GM12878 (cell line): Measurements from ENCODE around the gene SCAP. TPM values are rescaled to one million over a fixed set of nuclear protein-coding genes. Genes with fewer than 3 reads are reported as not detected.

Source experiments
- ATAC-seq: fragments of 200-7000 bp; cut with Tn5 transposase; 3 replicates; pipeline ENCODE4 v1.9.1; 2020; ENCODE audit warnings: mild to moderate bottlenecking, moderate library complexity
- BruUV-seq: library from RNA; stranded (reverse); fragments of 400-500 nt; replicated peaks from 2 replicates; lab custom pipeline; 2021; lab: Mats Ljungman, UMichigan
- CTCF ChIA-PET: fragments of 300-600 bp; sonication (Branson Sonifier 250); formaldehyde crosslinking; extraction: SDS; loops from one replicate; lab custom pipeline; 2021; ENCODE audit warnings: inconsistent platforms; lab: Yijun Ruan, JAX
- POLR2A ChIA-PET: fragments of 350-600 bp; formaldehyde crosslinking; extraction: SDS; loops from one replicate; lab custom pipeline; 2021; ENCODE audit warnings: inconsistent platforms; lab: Charles Lee
- RAD21 ChIA-PET: fragments of 300-600 bp; sonication (Branson Sonifier 250); formaldehyde crosslinking; loops from one replicate; lab custom pipeline; 2023; ENCODE audit warnings: antibody characterized with exemption; ENCODE audit not compliant: unreplicated experiment; lab: Charles Lee
- SMC1A ChIA-PET: fragments of 300-600 bp; sonication (Branson Sonifier 250); formaldehyde crosslinking; loops from one replicate; lab custom pipeline; 2023; ENCODE audit not compliant: unreplicated experiment, uncharacterized antibody; lab: Charles Lee
- DNase-seq: peaks from one replicate; pipeline ENCODE4 v3.0.0-alpha.2; 2011; ENCODE audit warnings: low read depth, low spot score
- FAIRE-seq: peaks from 3 replicates; lab custom pipeline; 2011; peaks lifted over from hg19 to GRCh38; lab: Jason Lieb, UNC
- H2AFZ ChIP-seq: 2 replicates; pipeline ENCODE4 v1.6.0; 2011; ENCODE audit warnings: low read depth, low read length, control low read depth; ENCODE audit not compliant: control insufficient read depth
- H3K27ac ChIP-seq: 2 replicates; pipeline ENCODE4 v1.5.1; 2011; ENCODE audit warnings: control low read depth; ENCODE audit not compliant: control insufficient read depth, insufficient read depth
- H3K27me3 ChIP-seq, 2 experiments: replicated peaks in 1 of 2; 2 replicates each; pipeline versions ENCODE4 v1.6.0 to v1.6.1; 2011; ENCODE audit warnings: low read length in 1 of 2; ENCODE audit not compliant: control insufficient read depth in 2 of 2, insufficient read depth in 2 of 2
- H3K36me3 ChIP-seq, 2 experiments: 2 replicates each; pipeline ENCODE4 v1.5.1; 2011; ENCODE audit warnings: low read length in 1 of 2; ENCODE audit not compliant: control insufficient read depth in 2 of 2, insufficient read depth in 2 of 2
- H3K4me1 ChIP-seq: 2 replicates; pipeline ENCODE4 v1.6.1; 2011; ENCODE audit warnings: mild to moderate bottlenecking, low read length, moderate library complexity, mixed read lengths; ENCODE audit not compliant: control insufficient read depth, insufficient read depth
- H3K4me2 ChIP-seq: 2 replicates; pipeline ENCODE4 v1.6.0; 2011; ENCODE audit warnings: control low read depth; ENCODE audit not compliant: control insufficient read depth, insufficient read depth
- H3K4me3 ChIP-seq: fragments of 200-600 bp; sonication (generic); 2 replicates; pipeline ENCODE4 v1.5.1; 2016
- H3K79me2 ChIP-seq: 2 replicates; pipeline ENCODE4 v1.6.0; 2011; ENCODE audit warnings: low read length; ENCODE audit not compliant: control insufficient read depth, insufficient read depth
- H3K9ac ChIP-seq: 2 replicates; pipeline ENCODE4 v1.8.0; 2011; ENCODE audit warnings: low read length, control low read depth, mixed read lengths; ENCODE audit not compliant: control insufficient read depth, insufficient read depth
- H3K9me3 ChIP-seq: replicated peaks from 3 replicates; pipeline ENCODE4 v1.5.1; 2011; ENCODE audit warnings: mild to moderate bottlenecking, low read length; ENCODE audit not compliant: control insufficient read depth, insufficient read depth
- H4K20me1 ChIP-seq: 2 replicates; pipeline ENCODE4 v1.6.0; 2011; ENCODE audit not compliant: control insufficient read depth, insufficient read depth
- EGR1 ChIP-seq, 2 experiments: IDR thresholded peaks; 1 replicate in 1 of 2; 2 replicates in 1 of 2; pipeline ENCODE4 v1.6.1; 2011 to 2012; ENCODE audit warnings: low read depth in 2 of 2, low read length in 2 of 2, borderline replicate concordance in 1 of 2, mild to moderate bottlenecking in 1 of 2, moderate library complexity in 1 of 2
- EP300 ChIP-seq, 2 experiments: fragments of 150-350 bp in 1 of 2; IDR thresholded peaks; 2 replicates each; pipeline ENCODE4 v1.6.1; 2011 to 2012; ENCODE audit warnings: low read depth in 2 of 2, low read length in 2 of 2, borderline replicate concordance in 1 of 2, improper control_type of control experiment in 1 of 2, inconsistent platforms in 1 of 2; ENCODE audit not compliant: control insufficient read depth in 1 of 2
- GABPA ChIP-seq: IDR thresholded peaks from 2 replicates; pipeline ENCODE4 v1.6.1; 2014; ENCODE audit warnings: antibody characterized with exemption, low read depth, mild to moderate bottlenecking, inconsistent platforms
- RCOR1 ChIP-seq: conservative IDR thresholded peaks from 2 replicates; pipeline ENCODE4 v1.6.1; 2012; ENCODE audit warnings: low read depth, low read length, improper control_type of control experiment
- RUNX3 ChIP-seq: IDR thresholded peaks from 2 replicates; pipeline ENCODE4 v1.6.1; 2012; ENCODE audit warnings: low read length, inconsistent platforms
- SREBF2 ChIP-seq: IDR thresholded peaks from 2 replicates; pipeline ENCODE4 v1.6.1; 2012; ENCODE audit warnings: mild to moderate bottlenecking, low read length
- TAF1 ChIP-seq: IDR thresholded peaks from 2 replicates; pipeline ENCODE4 v1.6.1; 2011; ENCODE audit warnings: mild to moderate bottlenecking, low read depth, low read length, borderline replicate concordance
- ZNF24 ChIP-seq: fragments of 450-650 bp; IDR thresholded peaks from 2 replicates; pipeline ENCODE4 v1.6.1; 2017; ENCODE audit warnings: antibody characterized with exemption, mild to moderate bottlenecking
- WGBS: methylation state at CpG from one replicate; pipeline ENCODE4 v1.1.6; 2016; ENCODE audit warnings: low lambda C conversion rate; ENCODE audit not compliant: insufficient replicate concordance, insufficient coverage; ENCODE audit errors: missing lambda C conversion rate; 5-methylcytosine and 5-hydroxymethylcytosine counted together
- in situ Hi-C: fragments of 300-500 bp; cut with MboI; formaldehyde crosslinking; loops from 9 replicates; pipeline ENCODE4 v1.14.3; 2018; ENCODE audit warnings: mixed read lengths
- intact Hi-C: fragments of 100-400 bp; cut with micrococcal nuclease; formaldehyde crosslinking; loops from one replicate; pipeline ENCODE4 v1.14.2; 2022; ENCODE audit not compliant: unreplicated experiment
- polyA plus RNA-seq, 11 experiments: library from polyadenylated mRNA; depleted of rRNA in 4 of 11; unstranded in 6 of 11; stranded (reverse) in 5 of 11; fragments of >200 nt; fragmentation: Nextera tagmentation in 4 of 11; fragmentation: Illumina TruSeq in 1 of 11; extraction: Ambion mirVana in 4 of 11; extraction: Trizol in 1 of 11; gene quantifications; 1 replicate in 1 of 11; 2 replicates in 10 of 11; pipeline versions ENCODE4 v1.2.1 to v1.2.3, GENCODE V29; 2011 to 2016; ENCODE audit warnings: inconsistent platforms in 2 of 11, missing spikeins in 2 of 11, low read depth in 1 of 11
- total RNA-seq, 4 experiments: library from RNA; depleted of rRNA in 3 of 4; stranded (reverse); fragments of >200 nt in 3 of 4; fragmentation: Illumina TruSeq in 1 of 4; extraction: Trizol in 1 of 4; gene quantifications; 2 replicates each; pipeline versions ENCODE4 v1.2.1 to v1.2.3, GENCODE V29; 2013 to 2021
- TF ChIP-seq, protein P1 (sequence below): fragments of 450-650 bp; IDR thresholded peaks from 2 replicates; pipeline ENCODE4 v1.6.1; 2016; ENCODE audit warnings: mild to moderate bottlenecking
- TF ChIP-seq, protein P2 (sequence below): fragments of 450-650 bp; IDR thresholded peaks from 2 replicates; pipeline ENCODE4 v1.6.1; 2018; ENCODE audit warnings: borderline replicate concordance, mild to moderate bottlenecking; ENCODE audit not compliant: partially characterized antibody
- TF ChIP-seq, protein P3 (sequence below): fragments of 150-350 bp; IDR thresholded peaks from 2 replicates; pipeline ENCODE4 v1.6.1; 2016; ENCODE audit warnings: low read depth, low read length

Gene SCAP
- total and polyA plus RNA-seq, 10 of the 15 experiments (the other 5 are each of a cell fraction or from before 2014, with no cell fraction given) = 1.5 to 64.1 (median 27.9) TPM

DNA sequence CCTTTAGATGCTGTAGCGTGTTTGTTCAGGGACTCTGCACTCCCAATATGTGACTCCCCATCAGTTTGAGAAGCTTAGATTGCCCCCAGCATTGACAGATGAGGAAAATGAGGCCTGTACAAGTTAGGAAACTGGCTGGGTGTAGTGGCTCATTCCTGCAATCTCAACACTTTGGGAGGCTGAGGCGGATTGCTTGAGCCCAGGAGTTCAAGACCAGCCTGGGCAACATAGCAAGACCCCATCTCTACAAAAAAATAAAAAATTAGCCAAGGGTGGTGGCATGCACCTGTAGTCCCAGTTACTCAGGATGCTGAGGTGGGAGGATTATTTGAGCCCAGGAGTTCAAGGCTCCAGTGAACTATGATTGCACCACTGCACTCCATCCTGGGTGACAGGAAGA, 108.9 kb downstream of the SCAP start:
- SMC1A ChIA-PET = no interaction called here
- no peak for FAIRE-seq

More for the DNA sequence above, 108.9 kb downstream of the SCAP start:
- BruUV-seq = no TSS peak
- in situ Hi-C loops = no loop called here
- no peaks in the 10 kb centered on the region for H3K4me1 ChIP-seq
- H3K4me2 ChIP-seq = no peak overlapping the region
- no peaks in the 10 kb centered on the region; the same call in 2 of the 3 replicates for H3K9me3 ChIP-seq
- DNase-seq (no peak), ATAC-seq (no peak)
- intact Hi-C loops = no loop called here
- H2AFZ ChIP-seq = no peak overlapping the region
- H3K9ac ChIP-seq = no peak overlapping the region
- ChIA-PET CTCF (no interaction called here), RAD21 (no interaction called here), POLR2A (no interaction called here)
- H4K20me1 ChIP-seq = no peaks in the 10 kb centered on the region
- TF ChIP-seq EGR1 (IDR thresholded peaks at IDR 0.05; ENCODE audit: borderline replicate concordance in 1 of 2, low read depth in 2 of 2, low read length in 2 of 2) (no peak), ZNF24 (no peak), SREBF2 (no peak), RUNX3 (no peak), RCOR1 (no peak), GABPA (no peak), TAF1 (no peak), EP300 (IDR thresholded peaks at IDR 0.05; ENCODE audit: borderline replicate concordance in 1 of 2, control insufficient read depth in 1 of 2, low read depth in 2 of 2, low read length in 2 of 2) (no peak)
- TF ChIP-seq, protein P1, sequence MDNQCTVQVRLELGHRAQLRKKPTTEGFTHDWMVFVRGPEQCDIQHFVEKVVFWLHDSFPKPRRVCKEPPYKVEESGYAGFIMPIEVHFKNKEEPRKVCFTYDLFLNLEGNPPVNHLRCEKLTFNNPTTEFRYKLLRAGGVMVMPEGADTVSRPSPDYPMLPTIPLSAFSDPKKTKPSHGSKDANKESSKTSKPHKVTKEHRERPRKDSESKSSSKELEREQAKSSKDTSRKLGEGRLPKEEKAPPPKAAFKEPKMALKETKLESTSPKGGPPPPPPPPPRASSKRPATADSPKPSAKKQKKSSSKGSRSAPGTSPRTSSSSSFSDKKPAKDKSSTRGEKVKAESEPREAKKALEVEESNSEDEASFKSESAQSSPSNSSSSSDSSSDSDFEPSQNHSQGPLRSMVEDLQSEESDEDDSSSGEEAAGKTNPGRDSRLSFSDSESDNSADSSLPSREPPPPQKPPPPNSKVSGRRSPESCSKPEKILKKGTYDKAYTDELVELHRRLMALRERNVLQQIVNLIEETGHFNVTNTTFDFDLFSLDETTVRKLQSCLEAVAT = no peak
- TF ChIP-seq, protein P2, sequence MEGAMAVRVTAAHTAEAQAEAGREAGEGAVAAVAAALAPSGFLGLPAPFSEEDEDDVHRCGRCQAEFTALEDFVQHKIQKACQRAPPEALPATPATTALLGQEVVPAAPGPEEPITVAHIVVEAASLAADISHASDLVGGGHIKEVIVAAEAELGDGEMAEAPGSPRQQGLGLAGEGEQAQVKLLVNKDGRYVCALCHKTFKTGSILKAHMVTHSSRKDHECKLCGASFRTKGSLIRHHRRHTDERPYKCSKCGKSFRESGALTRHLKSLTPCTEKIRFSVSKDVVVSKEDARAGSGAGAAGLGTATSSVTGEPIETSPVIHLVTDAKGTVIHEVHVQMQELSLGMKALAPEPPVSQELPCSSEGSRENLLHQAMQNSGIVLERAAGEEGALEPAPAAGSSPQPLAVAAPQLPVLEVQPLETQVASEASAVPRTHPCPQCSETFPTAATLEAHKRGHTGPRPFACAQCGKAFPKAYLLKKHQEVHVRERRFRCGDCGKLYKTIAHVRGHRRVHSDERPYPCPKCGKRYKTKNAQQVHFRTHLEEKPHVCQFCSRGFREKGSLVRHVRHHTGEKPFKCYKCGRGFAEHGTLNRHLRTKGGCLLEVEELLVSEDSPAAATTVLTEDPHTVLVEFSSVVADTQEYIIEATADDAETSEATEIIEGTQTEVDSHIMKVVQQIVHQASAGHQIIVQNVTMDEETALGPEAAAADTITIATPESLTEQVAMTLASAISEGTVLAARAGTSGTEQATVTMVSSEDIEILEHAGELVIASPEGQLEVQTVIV = no peak
- TF ChIP-seq, protein P3, sequence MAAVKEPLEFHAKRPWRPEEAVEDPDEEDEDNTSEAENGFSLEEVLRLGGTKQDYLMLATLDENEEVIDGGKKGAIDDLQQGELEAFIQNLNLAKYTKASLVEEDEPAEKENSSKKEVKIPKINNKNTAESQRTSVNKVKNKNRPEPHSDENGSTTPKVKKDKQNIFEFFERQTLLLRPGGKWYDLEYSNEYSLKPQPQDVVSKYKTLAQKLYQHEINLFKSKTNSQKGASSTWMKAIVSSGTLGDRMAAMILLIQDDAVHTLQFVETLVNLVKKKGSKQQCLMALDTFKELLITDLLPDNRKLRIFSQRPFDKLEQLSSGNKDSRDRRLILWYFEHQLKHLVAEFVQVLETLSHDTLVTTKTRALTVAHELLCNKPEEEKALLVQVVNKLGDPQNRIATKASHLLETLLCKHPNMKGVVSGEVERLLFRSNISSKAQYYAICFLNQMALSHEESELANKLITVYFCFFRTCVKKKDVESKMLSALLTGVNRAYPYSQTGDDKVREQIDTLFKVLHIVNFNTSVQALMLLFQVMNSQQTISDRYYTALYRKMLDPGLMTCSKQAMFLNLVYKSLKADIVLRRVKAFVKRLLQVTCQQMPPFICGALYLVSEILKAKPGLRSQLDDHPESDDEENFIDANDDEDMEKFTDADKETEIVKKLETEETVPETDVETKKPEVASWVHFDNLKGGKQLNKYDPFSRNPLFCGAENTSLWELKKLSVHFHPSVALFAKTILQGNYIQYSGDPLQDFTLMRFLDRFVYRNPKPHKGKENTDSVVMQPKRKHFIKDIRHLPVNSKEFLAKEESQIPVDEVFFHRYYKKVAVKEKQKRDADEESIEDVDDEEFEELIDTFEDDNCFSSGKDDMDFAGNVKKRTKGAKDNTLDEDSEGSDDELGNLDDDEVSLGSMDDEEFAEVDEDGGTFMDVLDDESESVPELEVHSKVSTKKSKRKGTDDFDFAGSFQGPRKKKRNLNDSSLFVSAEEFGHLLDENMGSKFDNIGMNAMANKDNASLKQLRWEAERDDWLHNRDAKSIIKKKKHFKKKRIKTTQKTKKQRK = no peak
- no peaks in the 10 kb centered on the region for H3K79me2 ChIP-seq
- H3K27me3 ChIP-seq = no peaks in the 10 kb centered on the region
- H3K36me3 ChIP-seq = no peaks in the 10 kb centered on the region
- no peak overlapping the region for H3K4me3 ChIP-seq
- WGBS = 75% methylated on average over 2 of the region's 2 CpGs
- H3K27ac ChIP-seq = no peak overlapping the region
